Cardiac muscle cell (in vitro differentiated cells and primary cell): ENCODE data around the gene APOM. TPM values are rescaled to one million over a fixed set of nuclear protein-coding genes. Genes with fewer than 3 reads are reported as not detected.
A peak's percentile ranks its signal among the peaks of the same experiment; 100 is the strongest.

ENCODE experiments used
- DNase-seq, 2 donors: peaks; one replicate each; pipeline versions ENCODE4 v3.0.0 to v3.0.0-alpha.2; 2010 to 2017; ENCODE audit warnings: low read depth in 1 of 2, low spot score in 1 of 2
- H3K27ac ChIP-seq: fragments of 200-600 bp; sonication (generic); 2 replicates; pipeline ENCODE4 v1.5.1; 2016
- H3K27me3 ChIP-seq: fragments of 200-600 bp; sonication (generic); 2 replicates; pipeline ENCODE4 v1.6.0; 2016; ENCODE audit warnings: control low read depth
- H3K36me3 ChIP-seq: fragments of 200-600 bp; sonication (generic); 2 replicates; pipeline ENCODE4 v1.5.1; 2016; ENCODE audit warnings: control low read depth
- H3K4me1 ChIP-seq: fragments of 200-600 bp; sonication (generic); 2 replicates; pipeline ENCODE4 v1.8.1; 2017; ENCODE audit warnings: low read depth, mild to moderate bottlenecking, mixed run types
- H3K4me3 ChIP-seq: fragments of 200-600 bp; sonication (generic); 2 replicates; pipeline ENCODE4 v1.5.1; 2016; ENCODE audit warnings: mild to moderate bottlenecking
- H3K9me3 ChIP-seq: fragments of 200-600 bp; sonication (generic); 2 replicates; pipeline ENCODE4 v1.5.1; 2017; ENCODE audit warnings: low read depth, mild to moderate bottlenecking, control low read depth
- polyA plus RNA-seq: library from polyadenylated mRNA; unstranded; fragments of >200 nt; fragmentation: Nextera tagmentation; extraction: Ambion mirVana; gene quantifications from 2 replicates; pipeline ENCODE4 v1.2.1, GENCODE V29; 2016
- total RNA-seq: library from RNA; depleted of rRNA; stranded (reverse); fragments of >200 nt; gene quantifications from 2 replicates; pipeline ENCODE4 v1.2.3, GENCODE V29; 2016
- TF ChIP-seq, protein P1 (sequence below): IDR thresholded peaks from 2 replicates; pipeline ENCODE4 v1.5.1; 2012; ENCODE audit warnings: low read depth, mild to moderate bottlenecking, low read length

Gene APOM
- total and polyA plus RNA-seq, 2 experiments from 2014 or later: 2.3 to 3.5 TPM

DNA sequence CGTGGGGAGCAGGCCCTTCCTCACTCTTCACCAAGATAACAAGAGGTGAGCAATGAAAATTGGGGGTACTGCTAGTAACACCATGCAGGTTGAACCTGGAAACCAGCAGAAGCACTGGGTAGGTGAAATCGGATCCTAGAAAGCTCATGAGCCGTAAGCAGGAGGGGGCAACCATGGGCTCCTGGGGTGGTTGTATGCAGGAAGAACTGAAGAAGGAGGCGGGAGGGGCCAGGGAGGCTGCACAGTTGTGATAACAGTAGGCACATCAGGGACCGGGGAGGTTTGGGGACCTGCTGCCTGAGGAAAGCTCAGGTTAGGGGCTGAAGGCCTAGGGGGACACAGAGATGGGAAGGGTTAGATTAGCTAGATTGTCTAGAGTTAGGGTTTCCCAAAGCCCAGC lies 30.8 kb downstream of the APOM start:
- no peak overlapping the region for H3K4me3 ChIP-seq
- no peak overlapping the region for H3K27ac ChIP-seq
- no peak for DNase-seq
- TF ChIP-seq, protein P1, sequence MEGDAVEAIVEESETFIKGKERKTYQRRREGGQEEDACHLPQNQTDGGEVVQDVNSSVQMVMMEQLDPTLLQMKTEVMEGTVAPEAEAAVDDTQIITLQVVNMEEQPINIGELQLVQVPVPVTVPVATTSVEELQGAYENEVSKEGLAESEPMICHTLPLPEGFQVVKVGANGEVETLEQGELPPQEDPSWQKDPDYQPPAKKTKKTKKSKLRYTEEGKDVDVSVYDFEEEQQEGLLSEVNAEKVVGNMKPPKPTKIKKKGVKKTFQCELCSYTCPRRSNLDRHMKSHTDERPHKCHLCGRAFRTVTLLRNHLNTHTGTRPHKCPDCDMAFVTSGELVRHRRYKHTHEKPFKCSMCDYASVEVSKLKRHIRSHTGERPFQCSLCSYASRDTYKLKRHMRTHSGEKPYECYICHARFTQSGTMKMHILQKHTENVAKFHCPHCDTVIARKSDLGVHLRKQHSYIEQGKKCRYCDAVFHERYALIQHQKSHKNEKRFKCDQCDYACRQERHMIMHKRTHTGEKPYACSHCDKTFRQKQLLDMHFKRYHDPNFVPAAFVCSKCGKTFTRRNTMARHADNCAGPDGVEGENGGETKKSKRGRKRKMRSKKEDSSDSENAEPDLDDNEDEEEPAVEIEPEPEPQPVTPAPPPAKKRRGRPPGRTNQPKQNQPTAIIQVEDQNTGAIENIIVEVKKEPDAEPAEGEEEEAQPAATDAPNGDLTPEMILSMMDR: no peak
- H3K9me3 ChIP-seq: no peaks in the 10 kb centered on the region
- H3K36me3 ChIP-seq: peaks cover 32% of the 10 kb centered on the region
- H3K27me3 ChIP-seq: peaks cover 9% of the 10 kb centered on the region
- peaks cover under 1% of the 10 kb centered on the region for H3K4me1 ChIP-seq

GRCh38 chr6:31687321-31687720 lies 31.6 kb downstream of the APOM start:
- Histone ChIP-seq H3K27ac (no peak overlapping the region), H3K4me3 (no peak overlapping the region), H3K9me3 (no peaks in the 10 kb centered on the region), H3K4me1 (no peaks in the 10 kb centered on the region), H3K36me3 (peaks cover 40% of the 10 kb centered on the region), H3K27me3 (peaks cover under 1% of the 10 kb centered on the region)
- no peak for DNase-seq
- TF ChIP-seq, protein P1: no peak

- no peaks in the 10 kb centered on the region for H3K27me3 ChIP-seq
- no peak overlapping the region for H3K4me3 ChIP-seq
- peaks cover 46% of the 10 kb centered on the region for H3K36me3 ChIP-seq
- H3K27ac ChIP-seq: no peak overlapping the region
- DNase-seq: no peak
- no peaks in the 10 kb centered on the region for H3K9me3 ChIP-seq
- no peaks in the 10 kb centered on the region for H3K4me1 ChIP-seq
- TF ChIP-seq, protein P1: no peak
Observed at GRCh38 chr6:31687860-31688693, 32.4 kb downstream of the APOM start.

DNA sequence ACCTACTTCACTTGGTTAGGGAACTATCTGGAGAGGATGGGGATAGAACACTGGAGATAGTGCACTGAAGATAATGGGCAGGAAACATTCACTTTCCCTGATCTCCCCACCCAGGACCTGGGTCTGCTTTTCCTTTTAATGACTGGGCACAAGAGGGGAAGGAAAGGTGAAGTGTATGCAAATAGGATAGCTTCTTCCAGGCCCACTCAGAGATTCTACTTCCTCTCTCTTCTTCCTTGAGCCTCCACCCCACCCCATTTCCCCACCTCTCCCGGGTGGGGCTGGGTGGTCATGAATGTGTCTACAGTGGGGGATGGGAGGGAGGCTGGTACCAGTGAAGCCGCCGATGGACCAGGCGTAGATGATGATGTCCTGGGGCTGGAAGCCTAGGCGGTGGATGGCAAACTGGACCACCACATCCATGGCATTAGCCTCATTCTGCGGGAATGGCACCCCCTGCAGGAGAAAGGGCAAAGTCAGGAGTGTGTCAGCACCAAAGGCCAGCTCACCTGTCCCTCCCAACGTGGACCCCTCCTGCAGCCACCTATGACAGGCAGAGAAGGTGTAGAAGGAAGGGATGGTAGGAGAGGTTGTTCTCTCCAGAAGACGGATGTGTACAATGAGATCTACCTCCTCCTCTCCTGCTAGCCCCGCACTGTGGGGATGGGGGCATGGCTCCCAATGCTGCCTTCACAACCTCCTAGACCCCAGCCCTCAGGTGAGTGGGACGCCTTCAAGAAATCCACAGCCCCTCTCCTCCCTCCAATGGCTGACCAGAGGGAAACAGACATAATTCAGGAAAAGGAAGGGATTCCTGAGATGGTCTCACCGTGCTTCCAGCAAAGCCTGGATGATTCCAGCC lies 33.8 kb downstream of the APOM start:
- DNase-seq: no peak
- Histone ChIP-seq H3K4me1 (no peaks in the 10 kb centered on the region), H3K36me3 (peaks cover 47% of the 10 kb centered on the region), H3K9me3 (no peaks in the 10 kb centered on the region), H3K27ac (no peak overlapping the region), H3K27me3 (no peaks in the 10 kb centered on the region), H3K4me3 (no peak overlapping the region)
- TF ChIP-seq, protein P1: peak; percentile 39

GRCh38 chr6:31690231-31691077 lies 34.8 kb downstream of the APOM start:
- H3K4me3 ChIP-seq: no peak overlapping the region
- H3K9me3 ChIP-seq: no peaks in the 10 kb centered on the region
- H3K27ac ChIP-seq: no peak overlapping the region
- H3K4me1 ChIP-seq: no peaks in the 10 kb centered on the region
- peak in 1 of 2 donors; percentile 22 for DNase-seq
- TF ChIP-seq, protein P1: no peak
- H3K36me3 ChIP-seq: peaks cover 54% of the 10 kb centered on the region
- H3K27me3 ChIP-seq: no peaks in the 10 kb centered on the region
